Vagina (tissue), 2 donors: ENCODE data around the gene TNPO3. TPM values are rescaled to one million over a fixed set of nuclear protein-coding genes. Genes with fewer than 3 reads are reported as not detected.
A peak's percentile ranks its signal among the peaks of the same experiment; 100 is the strongest.

Experiments
- DNase-seq, 2 donors: peaks; one replicate each; pipeline ENCODE4 v3.0.0-alpha.2; 2017; ENCODE audit errors: extremely low spot score in 2 of 2
- H3K27ac ChIP-seq: fragments of 200-600 bp; sonication (generic); one replicate; pipeline ENCODE4 v1.5.1; 2019
- H3K27me3 ChIP-seq: fragments of 200-600 bp; sonication (generic); one replicate; pipeline ENCODE4 v1.5.1; 2019
- H3K36me3 ChIP-seq, 2 donors: fragments of 200-600 bp; sonication (generic); one replicate each; pipeline ENCODE4 v1.5.1; 2017 to 2019
- H3K4me1 ChIP-seq: fragments of 200-600 bp; sonication (generic); one replicate; pipeline ENCODE4 v1.5.1; 2019
- H3K4me3 ChIP-seq, 2 donors: fragments of 200-600 bp; sonication (generic); 1 replicate in 1 of 2; 2 replicates in 1 of 2; pipeline ENCODE4 v1.5.1; 2016 to 2019
- H3K9me3 ChIP-seq: fragments of 200-600 bp; sonication (generic); one replicate; pipeline ENCODE4 v1.5.1; 2019
- CTCF ChIP-seq, 3 experiments: fragments of 450-650 bp in 2 of 3; fragments of 200-600 bp in 1 of 3; sonication (generic) in 1 of 3; IDR thresholded peaks; one replicate each; pipeline ENCODE4 v1.5.1; 2017 to 2019; ENCODE audit warnings: antibody characterized with exemption in 3 of 3, mild to moderate bottlenecking in 2 of 3, moderate library complexity in 2 of 3
- POLR2A ChIP-seq, 2 donors: fragments of 450-650 bp; IDR thresholded peaks; one replicate each; pipeline ENCODE4 v1.6.1; 2017; ENCODE audit warnings: antibody characterized with exemption in 2 of 2, mild to moderate bottlenecking in 2 of 2, moderate library complexity in 2 of 2
- POLR2AphosphoS5 ChIP-seq, 2 donors: sonication (generic); formaldehyde crosslinking; IDR thresholded peaks; one replicate each; pipeline ENCODE4 v1.9.0; 2017; ENCODE audit warnings: antibody characterized with exemption in 2 of 2, mild to moderate bottlenecking in 2 of 2, low read depth in 1 of 2; ENCODE audit not compliant: insufficient read depth in 1 of 2
- intact Hi-C: fragments of 100-400 bp; cut with DNase I; formaldehyde crosslinking; loops from one replicate; pipeline ENCODE4 v1.15.1; 2023
- total RNA-seq: library from RNA; depleted of rRNA; stranded (reverse); fragments of >200 nt; gene quantifications from one replicate; pipeline ENCODE4 v1.2.3, GENCODE V29; 2016

The TNPO3 gene
- total RNA-seq, 1 donor from 2014 or later: 33.9 TPM

- Histone ChIP-seq H3K4me3 (no peak overlapping the region), H3K36me3 (peaks cover 0 to 67% of the 10 kb centered on the region in 2 donors), H3K27me3 (no peaks in the 10 kb centered on the region), H3K9me3 (no peaks in the 10 kb centered on the region), H3K27ac (no peak overlapping the region), H3K4me1 (no peaks in the 10 kb centered on the region)
- TF ChIP-seq CTCF (IDR thresholded peaks at IDR 0.05): no peak
- TF ChIP-seq POLR2A (IDR thresholded peaks at IDR 0.05): no peak
- no peak for TF ChIP-seq POLR2AphosphoS5 (IDR thresholded peaks at IDR 0.05; ENCODE audit: insufficient read depth in 1 of 2, low read depth in 1 of 2)
- no peak for DNase-seq
- intact Hi-C loops: no loop called here
Observed at GRCh38 chr7:128954830-128955802, 99.8 kb downstream of the TNPO3 start.

GRCh38 chr7:128954150-128954549 lies 100.8 kb downstream of the TNPO3 start:
- no peak for TF ChIP-seq POLR2A (IDR thresholded peaks at IDR 0.05)
- no peak for TF ChIP-seq CTCF (IDR thresholded peaks at IDR 0.05)
- TF ChIP-seq POLR2AphosphoS5 (IDR thresholded peaks at IDR 0.05; ENCODE audit: insufficient read depth in 1 of 2, low read depth in 1 of 2): no peak
- intact Hi-C loops: no loop called here
- Histone ChIP-seq H3K4me1 (no peaks in the 10 kb centered on the region), H3K4me3 (no peak overlapping the region), H3K9me3 (no peaks in the 10 kb centered on the region), H3K27me3 (no peaks in the 10 kb centered on the region), H3K36me3 (peaks cover 0 to 58% of the 10 kb centered on the region in 2 donors), H3K27ac (no peak overlapping the region)
- DNase-seq: no peak

- no peaks in the 10 kb centered on the region for H3K9me3 ChIP-seq
- TF ChIP-seq POLR2A (IDR thresholded peaks at IDR 0.05): no peak
- TF ChIP-seq CTCF (IDR thresholded peaks at IDR 0.05): no peak
- no peak for TF ChIP-seq POLR2AphosphoS5 (IDR thresholded peaks at IDR 0.05; ENCODE audit: insufficient read depth in 1 of 2, low read depth in 1 of 2)
- no peaks in the 10 kb centered on the region for H3K27me3 ChIP-seq
- H3K4me1 ChIP-seq: no peaks in the 10 kb centered on the region
- intact Hi-C loops: no loop called here
- peaks cover 0 to 36% of the 10 kb centered on the region in 2 donors for H3K36me3 ChIP-seq
- H3K27ac ChIP-seq: no peak overlapping the region
- DNase-seq: no peak
- H3K4me3 ChIP-seq: no peak overlapping the region
Observed at GRCh38 chr7:128951296-128951695, 103.6 kb downstream of the TNPO3 start.

- no peak for TF ChIP-seq POLR2AphosphoS5 (IDR thresholded peaks at IDR 0.05; ENCODE audit: insufficient read depth in 1 of 2, low read depth in 1 of 2)
- TF ChIP-seq POLR2A (IDR thresholded peaks at IDR 0.05): no peak
- no peak for TF ChIP-seq CTCF (IDR thresholded peaks at IDR 0.05)
- DNase-seq: peak in 1 of 2 donors; percentile 72
- intact Hi-C loops: no loop called here
- Histone ChIP-seq H3K4me3 (no peak overlapping the region), H3K27ac (no peak overlapping the region), H3K27me3 (no peaks in the 10 kb centered on the region), H3K4me1 (no peaks in the 10 kb centered on the region), H3K9me3 (no peaks in the 10 kb centered on the region), H3K36me3 (peaks cover 0 to 18% of the 10 kb centered on the region in 2 donors)
Observed at GRCh38 chr7:128948976-128949760, 105.7 kb downstream of the TNPO3 start.
